HG03095 (cell line): ENCODE results near the gene GTF2F2.
"Not testable (repeated sequence)": the region's sequence is repeated elsewhere in the genome, so short reads cannot be mapped to it uniquely, and the experiment has no call there.

Experiments
- ATAC-seq: cut with Tn5 transposase; IDR thresholded peaks from one replicate; pipeline ENCODE4 v1.9.1; 2021; ENCODE audit warnings: moderate library complexity; ENCODE audit not compliant: unreplicated experiment

Gene GTF2F2

DNA sequence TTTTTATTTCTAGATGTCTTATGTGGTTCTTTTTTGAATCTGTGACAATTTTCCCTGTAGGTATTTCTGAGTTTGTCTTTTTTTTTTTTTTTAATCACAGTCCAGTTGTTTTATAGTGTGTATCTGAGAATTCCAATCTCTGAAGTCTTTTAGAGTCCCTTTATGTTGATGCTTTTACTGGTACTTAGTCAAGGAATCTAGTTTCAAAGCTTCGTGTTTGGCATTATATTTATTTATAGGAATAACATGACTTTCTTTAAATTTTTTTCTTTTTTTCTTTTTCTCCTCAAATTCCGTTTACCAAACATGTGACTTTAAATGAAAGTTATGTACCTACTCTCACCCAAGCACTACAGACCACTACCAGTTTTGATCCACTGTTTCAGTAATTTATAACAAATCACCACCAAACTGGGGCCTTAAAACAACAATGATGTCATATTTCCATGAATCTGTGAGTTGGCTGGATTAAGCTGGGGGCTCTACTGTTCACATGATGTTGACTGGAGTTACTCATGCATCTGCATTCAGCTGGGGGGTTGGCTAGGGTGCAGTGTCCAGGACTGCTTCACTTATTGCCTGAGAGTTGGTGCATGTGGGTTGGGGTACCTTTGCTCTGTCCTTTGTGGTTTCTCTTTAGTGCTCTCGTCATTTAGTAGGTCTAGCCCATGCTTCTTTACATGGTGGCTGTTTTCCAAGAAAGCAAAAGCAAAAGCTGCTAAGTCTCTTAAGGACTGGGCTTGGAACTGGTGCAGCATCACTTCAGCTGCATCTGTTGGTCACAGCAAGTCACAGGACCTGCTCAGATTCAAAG, 58.2 kb downstream of the GTF2F2 start:
- ATAC-seq = no peak

DNA sequence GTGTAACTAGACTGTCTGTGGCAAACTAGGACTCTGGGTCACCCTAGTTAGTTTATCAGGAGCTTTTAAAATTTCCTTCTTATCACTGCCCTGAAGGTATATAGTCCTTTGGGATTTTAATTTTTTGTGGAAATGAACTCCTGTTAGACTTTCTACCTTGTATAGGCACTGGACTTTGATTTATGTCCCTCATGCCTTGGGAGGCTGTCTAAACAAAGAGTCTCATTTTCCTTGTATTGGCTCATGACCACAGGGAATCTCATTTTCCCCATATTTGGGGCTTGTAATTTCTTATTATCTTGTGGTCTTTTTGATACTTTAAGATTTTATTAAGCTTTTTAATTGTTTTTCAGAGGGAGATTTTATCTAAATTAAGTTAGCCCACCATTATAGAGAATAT, 59.1 kb downstream of the GTF2F2 start:
- ATAC-seq = no peak

DNA sequence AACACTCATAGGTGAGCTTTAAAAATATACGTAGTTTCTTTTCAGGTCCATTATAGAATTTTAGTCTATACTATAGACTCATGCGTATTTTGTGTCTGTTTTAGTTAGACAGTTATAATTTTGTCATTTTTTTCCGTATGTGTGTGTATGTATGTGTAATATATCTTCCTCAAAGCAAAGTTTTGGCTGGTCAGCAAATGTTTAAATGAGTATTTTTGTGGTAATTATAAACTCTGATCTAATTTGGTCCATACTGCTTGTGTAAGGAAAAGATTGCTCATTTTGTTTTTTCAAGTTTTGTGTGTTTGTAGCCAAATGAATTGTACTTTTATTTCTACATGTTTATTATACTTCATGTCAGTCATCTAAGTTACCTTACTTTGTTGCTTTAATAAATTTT, 60.0 kb downstream of the GTF2F2 start:
- ATAC-seq = no peak

- ATAC-seq = no peak
These were observed 60.6 kb downstream of the GTF2F2 start for GRCh38 chr13:45180713-45181601.

GRCh38 chr13:45184693-45185092, 64.4 kb downstream of the GTF2F2 start:
- ATAC-seq = no peak

GRCh38 chr13:45185286-45185685, 65.0 kb downstream of the GTF2F2 start:
- no peak for ATAC-seq

GRCh38 chr13:45189077-45189476, 68.8 kb downstream of the GTF2F2 start:
- not testable (repeated sequence) for ATAC-seq

DNA sequence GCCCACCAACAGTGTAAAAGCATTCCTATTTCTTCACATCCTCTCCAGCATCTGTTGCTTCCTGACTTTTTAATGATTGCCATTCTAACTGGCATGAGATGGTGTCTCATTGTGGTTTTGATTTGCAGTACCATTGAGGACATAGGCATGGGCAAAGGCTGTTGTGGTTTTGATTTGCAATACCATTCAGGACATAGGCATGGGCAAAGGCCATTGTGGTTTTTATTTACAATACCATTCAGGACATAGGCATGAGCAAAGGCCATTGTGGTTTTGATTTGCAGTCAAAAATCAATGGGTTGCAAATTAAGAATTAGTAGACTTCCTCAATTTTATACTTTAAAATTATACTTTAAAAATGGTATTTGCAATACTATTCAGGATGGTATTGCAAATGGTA, 69.2 kb downstream of the GTF2F2 start:
- not testable (repeated sequence) for ATAC-seq

GRCh38 chr13:45191874-45192273, 71.6 kb downstream of the GTF2F2 start:
- no peak for ATAC-seq

GRCh38 chr13:45194081-45194939, 74.0 kb downstream of the GTF2F2 start:
- no peak for ATAC-seq

DNA sequence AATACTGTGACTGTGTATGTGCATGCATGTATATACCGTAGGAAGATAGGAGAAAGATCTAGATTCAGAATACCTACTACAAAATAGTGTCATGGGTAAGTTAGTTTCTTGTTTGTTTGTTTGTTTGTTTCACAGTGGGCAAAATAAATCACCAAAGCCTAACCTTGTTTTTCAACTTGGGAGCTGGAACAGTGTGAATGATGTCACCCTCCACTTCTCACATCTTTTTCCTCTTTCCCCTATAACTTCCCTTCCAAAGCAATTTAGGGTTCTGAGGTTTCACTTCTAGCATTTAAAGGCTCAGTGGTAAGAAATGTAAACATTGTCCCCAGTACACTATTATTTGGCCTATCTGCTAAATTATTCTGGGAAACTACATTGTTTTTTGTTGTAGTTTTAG, 75.1 kb downstream of the GTF2F2 start:
- ATAC-seq = no peak

DNA sequence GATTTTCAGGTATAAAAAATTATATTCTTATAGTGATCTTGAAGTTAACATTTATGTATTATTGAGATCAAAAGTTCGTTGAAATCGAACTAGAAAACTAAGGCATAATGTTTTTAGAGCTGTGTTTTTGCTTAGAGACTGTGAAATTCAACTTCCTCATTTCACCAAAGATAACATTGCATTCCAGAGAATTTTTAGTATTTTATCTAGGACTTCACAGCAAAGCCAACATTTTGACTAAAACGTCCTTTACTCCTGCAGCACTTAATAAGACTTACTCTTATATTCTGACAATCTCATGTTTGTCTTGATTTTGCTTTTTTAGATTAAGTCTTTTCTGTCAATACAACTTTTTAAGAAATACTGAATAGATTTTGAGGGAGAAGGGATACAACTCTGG, 75.8 kb downstream of the GTF2F2 start:
- ATAC-seq = no peak

DNA sequence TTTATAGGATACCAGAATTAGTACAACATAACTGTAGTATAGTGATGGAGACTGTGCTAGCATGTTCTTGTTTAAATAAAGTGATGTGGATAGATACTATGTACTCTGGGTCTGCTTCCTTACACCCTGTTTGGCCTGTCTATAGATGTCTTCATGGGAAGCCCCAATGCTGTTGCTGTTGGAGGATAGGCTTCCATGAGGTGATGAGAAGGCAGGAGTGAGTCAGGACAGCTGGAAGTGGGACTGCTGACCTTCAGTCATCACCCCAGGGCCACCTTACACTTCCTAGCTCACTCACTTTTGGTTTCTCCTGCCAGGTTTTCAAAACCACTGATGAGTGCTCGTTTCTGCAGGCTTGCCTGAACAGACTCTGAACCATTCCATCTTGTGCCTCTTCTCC, 76.3 kb downstream of the GTF2F2 start:
- peak; percentile 61 for ATAC-seq

GRCh38 chr13:45198041-45198440, 77.7 kb downstream of the GTF2F2 start:
- ATAC-seq = no peak

DNA sequence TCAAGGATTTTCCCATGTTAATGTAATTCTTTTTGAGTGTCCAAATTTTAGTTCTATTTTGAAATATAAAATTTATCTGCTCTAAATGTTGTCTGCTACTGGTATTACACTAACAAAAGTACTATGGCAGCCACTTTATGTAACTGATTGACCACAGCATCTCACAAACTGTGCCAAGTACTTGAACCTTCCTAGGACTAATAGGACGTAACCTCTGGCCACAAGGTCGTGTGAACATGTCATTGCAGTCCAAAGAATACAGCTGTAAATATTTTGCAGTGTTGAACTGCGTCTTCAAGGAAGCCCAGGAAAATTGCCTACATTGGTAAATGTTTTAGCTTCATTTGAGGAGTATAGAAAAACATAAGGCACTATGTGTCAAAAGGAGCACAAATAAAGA, 78.6 kb downstream of the GTF2F2 start:
- no peak for ATAC-seq

- no peak for ATAC-seq
These were observed 79.4 kb downstream of the GTF2F2 start for GRCh38 chr13:45199711-45200110.

- no peak for ATAC-seq
These were observed 80.5 kb downstream of the GTF2F2 start, which contains the start of gene KCTD4 for GRCh38 chr13:45200701-45201232. KCTD4 (minus strand) TSS chr13:45201045; CDS start chr13:45194567, 6,478 bp downstream.

DNA sequence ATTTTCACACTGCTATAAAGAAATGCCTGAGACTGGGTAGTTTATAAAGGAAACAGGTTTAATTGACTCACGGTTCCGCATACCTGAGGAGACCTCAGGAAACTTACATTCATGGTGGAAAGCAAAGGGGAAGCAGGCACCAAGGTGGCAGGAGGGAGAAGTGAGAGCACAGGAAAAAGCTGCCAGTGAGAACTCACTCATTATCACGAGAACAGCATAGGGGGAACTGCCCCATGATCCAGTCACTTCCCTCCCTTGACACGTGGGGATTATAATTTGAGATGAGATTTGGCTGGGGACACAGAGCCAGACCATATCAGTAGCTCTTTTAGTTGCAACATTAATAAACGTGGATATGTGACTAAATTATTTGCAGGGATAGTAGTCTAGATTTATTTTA, 84.8 kb downstream of the GTF2F2 start:
- ATAC-seq = no peak

GRCh38 chr13:45206340-45206739, 86.0 kb downstream of the GTF2F2 start:
- ATAC-seq = peak; percentile 75

- no peak for ATAC-seq
These were observed 87.0 kb downstream of the GTF2F2 start for GRCh38 chr13:45207319-45207718.

DNA sequence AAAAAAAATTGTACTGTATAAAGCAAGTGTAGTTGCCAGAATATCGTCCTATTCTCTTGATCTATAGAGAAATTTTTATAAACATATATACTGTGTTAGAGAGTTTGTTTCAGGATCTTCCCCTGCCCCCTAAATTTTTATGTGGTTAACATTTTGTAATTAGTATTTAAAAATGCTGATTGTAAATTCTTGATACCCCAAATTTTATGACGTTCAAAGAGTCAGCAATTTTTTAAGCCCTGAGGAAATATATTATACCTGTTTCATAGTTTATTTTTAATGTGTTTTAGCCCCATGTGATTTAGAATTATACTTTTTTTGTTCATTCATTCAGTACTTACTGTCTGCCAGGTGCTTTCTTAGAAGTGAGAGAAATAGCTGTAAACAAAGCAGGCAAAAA, 87.8 kb downstream of the GTF2F2 start:
- no peak for ATAC-seq
